Amniotic stem cell (primary cell): ENCODE results near the gene ARHGAP42.
"Not testable (repeated sequence)": the region's sequence is repeated elsewhere in the genome, so short reads cannot be mapped to it uniquely, and the experiment has no call there.

Experiments
- DNase-seq: peaks from one replicate; lab custom pipeline; 2025; lab: John Stamatoyannopoulos, UW

Gene ARHGAP42

GRCh38 chr11:100965346-100965745, 278.3 kb downstream of the ARHGAP42 start:
- no peak for DNase-seq

GRCh38 chr11:100966366-100966765, 279.3 kb downstream of the ARHGAP42 start:
- no peak for DNase-seq

- DNase-seq = no peak
These were observed 281.9 kb downstream of the ARHGAP42 start for GRCh38 chr11:100969008-100969407.

- no peak for DNase-seq
These were observed 283.4 kb downstream of the ARHGAP42 start for GRCh38 chr11:100970283-100971164.

- no peak for DNase-seq
These were observed 285.0 kb downstream of the ARHGAP42 start for GRCh38 chr11:100972046-100972445.

GRCh38 chr11:100978442-100978841, 291.4 kb downstream of the ARHGAP42 start:
- DNase-seq = no peak

GRCh38 chr11:100978939-100979338, 291.9 kb downstream of the ARHGAP42 start:
- DNase-seq = no peak

GRCh38 chr11:100980156-100980555, 293.1 kb downstream of the ARHGAP42 start:
- DNase-seq = no peak

GRCh38 chr11:100981196-100981824, 294.2 kb downstream of the ARHGAP42 start:
- no peak for DNase-seq

- DNase-seq = no peak
These were observed 297.6 kb downstream of the ARHGAP42 start for GRCh38 chr11:100984668-100985067.

GRCh38 chr11:100990931-100991330, 303.8 kb downstream of the ARHGAP42 start:
- DNase-seq = no peak

- no peak for DNase-seq
These were observed 304.5 kb downstream of the ARHGAP42 start for GRCh38 chr11:100991541-100991940.

- DNase-seq = no peak
These were observed 307.9 kb downstream of the ARHGAP42 start for GRCh38 chr11:100994966-100995365.

- no peak for DNase-seq
These were observed 312.7 kb downstream of the ARHGAP42 start for GRCh38 chr11:100999756-101000155.

GRCh38 chr11:101003468-101003867, 316.4 kb downstream of the ARHGAP42 start:
- DNase-seq = no peak

- no peak for DNase-seq
These were observed 322.0 kb downstream of the ARHGAP42 start for GRCh38 chr11:101008961-101009689.

GRCh38 chr11:101009690-101010055, 322.6 kb downstream of the ARHGAP42 start:
- DNase-seq = no peak

GRCh38 chr11:101010899-101011298, 323.8 kb downstream of the ARHGAP42 start:
- DNase-seq = no peak

- DNase-seq = no peak
These were observed 324.8 kb downstream of the ARHGAP42 start for GRCh38 chr11:101011881-101012280.

GRCh38 chr11:101013702-101014101, 326.6 kb downstream of the ARHGAP42 start:
- DNase-seq = not testable (repeated sequence)

GRCh38 chr11:101014600-101015285, 327.7 kb downstream of the ARHGAP42 start:
- DNase-seq = no peak

GRCh38 chr11:101019870-101020269, 332.8 kb downstream of the ARHGAP42 start:
- DNase-seq = no peak
